Right lobe of liver (tissue), 6 donors: ENCODE data around the gene FBXL14. TPM values are rescaled to one million over a fixed set of nuclear protein-coding genes. Genes with fewer than 3 reads are reported as not detected.

Source experiments
- ATAC-seq, 4 donors: fragments of 200-7000 bp; cut with Tn5 transposase; one replicate each; pipeline ENCODE4 v1.9.1; 2020; ENCODE audit warnings: mild to moderate bottlenecking in 4 of 4, moderate library complexity in 4 of 4
- DNase-seq, 3 donors: peaks; one replicate each; pipeline ENCODE4 v3.0.0-alpha.2; 2020
- H3K27ac ChIP-seq, 3 donors: fragments of 200-600 bp; one replicate each; pipeline ENCODE4 v1.8.0; 2022
- H3K27me3 ChIP-seq, 2 donors: fragments of 200-600 bp; one replicate each; pipeline ENCODE4 v1.8.0; 2022
- H3K36me3 ChIP-seq, 4 donors: fragments of 200-600 bp; sonication (generic) in 1 of 4; one replicate each; pipeline versions ENCODE4 v1.5.1 to v1.8.0; 2017 to 2022; ENCODE audit warnings: control low read depth in 1 of 4
- H3K4me1 ChIP-seq, 4 donors: fragments of 200-600 bp; sonication (generic) in 1 of 4; one replicate each; pipeline versions ENCODE4 v1.5.1 to v1.8.0; 2017 to 2022; ENCODE audit warnings: control low read depth in 1 of 4
- H3K4me3 ChIP-seq, 3 donors: fragments of 200-600 bp; one replicate each; pipeline ENCODE4 v1.8.0; 2022
- H3K9me3 ChIP-seq, 4 donors: fragments of 200-600 bp; sonication (generic) in 1 of 4; one replicate each; pipeline versions ENCODE4 v1.5.1 to v1.8.0; 2017 to 2022; ENCODE audit warnings: control low read depth in 1 of 4
- CTCF ChIP-seq, 4 donors: fragments of 200-600 bp in 3 of 4; fragments of 450-650 bp in 1 of 4; IDR thresholded peaks; one replicate each; pipeline versions ENCODE4 v1.5.1 to v1.8.0; 2016 to 2022; ENCODE audit warnings: antibody characterized with exemption in 4 of 4, mild to moderate bottlenecking in 2 of 4
- POLR2A ChIP-seq: fragments of 450-650 bp; IDR thresholded peaks from one replicate; pipeline ENCODE4 v1.6.1; 2017; ENCODE audit warnings: antibody characterized with exemption, mild to moderate bottlenecking
- WGBS: methylation state at CpG from one replicate; pipeline ENCODE4 v1.1.6; 2018; ENCODE audit warnings: low coverage, low lambda C conversion rate; ENCODE audit not compliant: insufficient coverage; ENCODE audit errors: missing lambda C conversion rate; 5-methylcytosine and 5-hydroxymethylcytosine counted together
- intact Hi-C, 2 donors: fragments of 100-400 bp; cut with DNase I; formaldehyde crosslinking; loops; one replicate each; pipeline versions ENCODE4 v1.11.2 to v1.14.1; 2022
- total RNA-seq, 6 experiments: library from RNA; depleted of rRNA in 2 of 6; stranded (reverse); fragments of >200 nt in 2 of 6; fragmentation: NEBNext Ultra II Directional in 3 of 6; extraction: Animal tissue kit (Norgen Biotek cat#: 25700) in 3 of 6; gene quantifications; one replicate each; pipeline versions ENCODE4 v1.1.0 to v1.2.4, GENCODE V29; 2016 to 2023
- donor health status: DM: no; HTN: yes; CAD: no.
- donor health status: DM: no; HTN: no; CAD: no.
- donor health status: DM: no; HTN: no; CAD: no.
- donor health status: DM: no; HTN: yes; CAD: no.
- donor health status: DM: no; HTN: yes; CAD: no.

Gene FBXL14
- total RNA-seq, 6 experiments from 2014 or later = 4.7 to 6.8 (median 5.4) TPM

GRCh38 chr12:1622406-1622805 is 28.0 kb upstream of the FBXL14 start:
- no peaks in the 10 kb centered on the region for H3K27me3 ChIP-seq
- no peak overlapping the region for H3K27ac ChIP-seq
- TF ChIP-seq POLR2A (no peak), CTCF (IDR thresholded peaks at IDR 0.05) (no peak)
- H3K36me3 ChIP-seq = no peaks in the 10 kb centered on the region
- no peak for ATAC-seq
- H3K4me3 ChIP-seq = no peak overlapping the region
- H3K4me1 ChIP-seq = peaks cover 0 to 8% (median 0%) of the 10 kb centered on the region in 4 donors
- 52% methylated on average over 3 of the region's 3 CpGs for WGBS
- no peak for DNase-seq
- no peaks in the 10 kb centered on the region for H3K9me3 ChIP-seq
- intact Hi-C loops = no loop called here

GRCh38 chr12:1620092-1620491 is 25.7 kb upstream of the FBXL14 start:
- Histone ChIP-seq H3K4me1 (peaks cover 0 to 2% (median 0%) of the 10 kb centered on the region in 4 donors), H3K36me3 (no peaks in the 10 kb centered on the region), H3K4me3 (no peak overlapping the region), H3K27me3 (no peaks in the 10 kb centered on the region), H3K27ac (no peak overlapping the region), H3K9me3 (no peaks in the 10 kb centered on the region)
- WGBS = 53% methylated on average over 1 of the region's 1 CpG
- ATAC-seq (no peak), DNase-seq (no peak)
- intact Hi-C loops = no loop called here
- no peak for TF ChIP-seq POLR2A
- TF ChIP-seq CTCF (IDR thresholded peaks at IDR 0.05) = no peak

GRCh38 chr12:1619587-1619986 is 25.2 kb upstream of the FBXL14 start:
- whole genome bisulfite sequencing = 46% methylated on average over 8 of the region's 8 CpGs
- peak; percentile 61 to 71 (median 70) for ATAC-seq
- Histone ChIP-seq H3K4me1 (no peaks in the 10 kb centered on the region), H3K4me3 (no peak overlapping the region), H3K36me3 (no peaks in the 10 kb centered on the region), H3K27ac (no peak overlapping the region), H3K9me3 (no peaks in the 10 kb centered on the region), H3K27me3 (no peaks in the 10 kb centered on the region)
- intact Hi-C loops = no loop called here
- peak in 2 of 3 donors; percentile 58 to 70 for DNase-seq
- TF ChIP-seq CTCF (IDR thresholded peaks at IDR 0.05) (no peak), POLR2A (no peak)

GRCh38 chr12:1619159-1619558 is 24.8 kb upstream of the FBXL14 start:
- intact Hi-C loops = no loop called here
- Histone ChIP-seq H3K4me3 (no peak overlapping the region), H3K27me3 (no peaks in the 10 kb centered on the region), H3K4me1 (no peaks in the 10 kb centered on the region), H3K27ac (no peak overlapping the region), H3K9me3 (no peaks in the 10 kb centered on the region), H3K36me3 (no peaks in the 10 kb centered on the region)
- WGBS = 77% methylated on average over 4 of the region's 4 CpGs
- no peak for ATAC-seq
- no peak for DNase-seq
- TF ChIP-seq CTCF (IDR thresholded peaks at IDR 0.05) = no peak
- no peak for TF ChIP-seq POLR2A

GRCh38 chr12:1618489-1618888 is 24.1 kb upstream of the FBXL14 start:
- Histone ChIP-seq H3K9me3 (no peaks in the 10 kb centered on the region), H3K27ac (no peak overlapping the region), H3K27me3 (no peaks in the 10 kb centered on the region), H3K4me3 (no peak overlapping the region), H3K4me1 (no peaks in the 10 kb centered on the region), H3K36me3 (no peaks in the 10 kb centered on the region)
- intact Hi-C loops = no loop called here
- no peak for TF ChIP-seq POLR2A
- TF ChIP-seq CTCF (IDR thresholded peaks at IDR 0.05) = no peak
- ATAC-seq = peak in 3 of 4 donors; percentile 14 to 50 (median 21)
- DNase-seq = no peak
